Stomach (tissue), 4 donors: ENCODE data around the gene CDSN.

Experiments used
- EP300 ChIP-seq: sonication (generic); formaldehyde crosslinking; IDR thresholded peaks from one replicate; pipeline ENCODE4 v1.6.1; 2017; ENCODE audit warnings: antibody characterized with exemption
- POLR2A ChIP-seq, 4 donors: fragments of 450-650 bp; IDR thresholded peaks; one replicate each; pipeline ENCODE4 v1.6.1; 2016; ENCODE audit warnings: antibody characterized with exemption in 4 of 4, control low read depth in 2 of 4, mild to moderate bottlenecking in 1 of 4, moderate library complexity in 1 of 4
- POLR2AphosphoS5 ChIP-seq, 3 donors: sonication (generic); formaldehyde crosslinking; IDR thresholded peaks; one replicate each; pipeline ENCODE4 v1.6.1; 2016; ENCODE audit warnings: antibody characterized with exemption in 3 of 3
- TF ChIP-seq, protein P1 (sequence below), 7 experiments: fragments of 450-650 bp in 4 of 7; fragments of 200-600 bp in 3 of 7; sonication (generic) in 3 of 7; IDR thresholded peaks; one replicate each; pipeline ENCODE4 v1.5.1; 2016 to 2019; ENCODE audit warnings: antibody characterized with exemption in 7 of 7, control low read depth in 2 of 7, mild to moderate bottlenecking in 1 of 7

- TF ChIP-seq, protein P1, sequence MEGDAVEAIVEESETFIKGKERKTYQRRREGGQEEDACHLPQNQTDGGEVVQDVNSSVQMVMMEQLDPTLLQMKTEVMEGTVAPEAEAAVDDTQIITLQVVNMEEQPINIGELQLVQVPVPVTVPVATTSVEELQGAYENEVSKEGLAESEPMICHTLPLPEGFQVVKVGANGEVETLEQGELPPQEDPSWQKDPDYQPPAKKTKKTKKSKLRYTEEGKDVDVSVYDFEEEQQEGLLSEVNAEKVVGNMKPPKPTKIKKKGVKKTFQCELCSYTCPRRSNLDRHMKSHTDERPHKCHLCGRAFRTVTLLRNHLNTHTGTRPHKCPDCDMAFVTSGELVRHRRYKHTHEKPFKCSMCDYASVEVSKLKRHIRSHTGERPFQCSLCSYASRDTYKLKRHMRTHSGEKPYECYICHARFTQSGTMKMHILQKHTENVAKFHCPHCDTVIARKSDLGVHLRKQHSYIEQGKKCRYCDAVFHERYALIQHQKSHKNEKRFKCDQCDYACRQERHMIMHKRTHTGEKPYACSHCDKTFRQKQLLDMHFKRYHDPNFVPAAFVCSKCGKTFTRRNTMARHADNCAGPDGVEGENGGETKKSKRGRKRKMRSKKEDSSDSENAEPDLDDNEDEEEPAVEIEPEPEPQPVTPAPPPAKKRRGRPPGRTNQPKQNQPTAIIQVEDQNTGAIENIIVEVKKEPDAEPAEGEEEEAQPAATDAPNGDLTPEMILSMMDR (IDR thresholded peaks at IDR 0.05) = no peak
- TF ChIP-seq POLR2A (IDR thresholded peaks at IDR 0.05) (no peak), POLR2AphosphoS5 (IDR thresholded peaks at IDR 0.05) (no peak), EP300 (no peak)
Observed at GRCh38 chr6:31125586-31126363, 5.5 kb upstream of the CDSN start.
